K562 (cell line): ENCODE data around the gene ZFAND6. TPM values are rescaled to one million over a fixed set of nuclear protein-coding genes. Genes with fewer than 3 reads are reported as not detected.
A peak's percentile ranks its signal among the peaks of the same experiment; 100 is the strongest.

Source experiments
- ATAC-seq: fragments of 200-7000 bp; cut with Tn5 transposase; 3 replicates; pipeline ENCODE4 v1.9.1; 2020; ENCODE audit warnings: moderate library complexity
- BruUV-seq: library from RNA; stranded (reverse); fragments of 400-500 nt; replicated peaks from 2 replicates; lab custom pipeline; 2021; lab: Mats Ljungman, UMichigan
- CTCF ChIA-PET: fragments of 300-600 bp; formaldehyde crosslinking; extraction: SDS; loops from one replicate; lab custom pipeline; 2021; ENCODE audit warnings: low intra/inter-chr PET ratio; lab: Yijun Ruan, JAX
- POLR2A ChIA-PET: fragments of 300-600, 350-650 bp; sonication (Branson Sonifier 250); formaldehyde crosslinking; extraction: SDS; loops from one replicate; lab custom pipeline; 2021; ENCODE audit warnings: antibody characterized with exemption, inconsistent platforms; lab: Yijun Ruan, JAX
- DNase-seq, 4 experiments: peaks; one replicate each; pipeline versions ENCODE4 v3.0.0 to v3.0.0-alpha.2; 2011 to 2018; ENCODE audit warnings: low spot score in 3 of 4, mixed read lengths in 3 of 4; ENCODE audit errors: extremely low read depth in 1 of 4
- FAIRE-seq: peaks from 2 replicates; lab custom pipeline; 2011; peaks lifted over from hg19 to GRCh38; lab: Jason Lieb, UNC
- H2AFZ ChIP-seq: 2 replicates; pipeline ENCODE4 v1.6.0; 2011; ENCODE audit warnings: low read depth, low read length, control low read depth, inconsistent platforms
- H3K27ac ChIP-seq: fragments of 200-600 bp; 3 replicates; pipeline ENCODE4 v1.8.0; 2011; ENCODE audit warnings: low read depth, mild to moderate bottlenecking, control low read depth, inconsistent platforms, low read length, moderate library complexity, mixed read lengths; ENCODE audit errors: extremely low read depth
- H3K27me3 ChIP-seq, 2 experiments: fragments of 300-600 bp in 1 of 2; 2 replicates in 1 of 2; 3 replicates in 1 of 2; pipeline versions ENCODE4 v1.6.0 to v1.8.0; 2011; ENCODE audit warnings: inconsistent platforms in 2 of 2, low read length in 2 of 2, mild to moderate bottlenecking in 1 of 2, mixed read lengths in 1 of 2, moderate library complexity in 1 of 2; ENCODE audit not compliant: control insufficient read depth in 2 of 2, insufficient read depth in 2 of 2
- H3K36me3 ChIP-seq: fragments of 300-600 bp; 3 replicates; pipeline ENCODE4 v1.8.0; 2011; ENCODE audit warnings: mild to moderate bottlenecking, low read length, inconsistent platforms; ENCODE audit not compliant: control insufficient read depth, insufficient read depth
- H3K4me1 ChIP-seq, 2 experiments: fragments of 200-600 bp in 1 of 2; replicated peaks in 1 of 2; 2 replicates in 1 of 2; 3 replicates in 1 of 2; pipeline versions ENCODE4 v1.5.1 to v1.8.0; 2011; ENCODE audit warnings: inconsistent platforms in 2 of 2, low read length in 2 of 2, mild to moderate bottlenecking in 1 of 2, mixed read lengths in 1 of 2, moderate library complexity in 1 of 2; ENCODE audit not compliant: control insufficient read depth in 2 of 2, insufficient read depth in 2 of 2
- H3K4me2 ChIP-seq: 2 replicates; pipeline ENCODE4 v1.6.1; 2011; ENCODE audit warnings: low read length, control low read depth, inconsistent platforms, mixed read lengths; ENCODE audit not compliant: insufficient read depth
- H3K4me3 ChIP-seq: fragments of 200-600 bp; sonication (generic), shearing (Covaris generic); 2 replicates; pipeline ENCODE4 v1.5.1; 2016; ENCODE audit warnings: control low read depth, inconsistent platforms
- H3K79me2 ChIP-seq: fragments of 200-600 bp; 3 replicates; pipeline ENCODE4 v1.8.0; 2011; ENCODE audit warnings: low read length, inconsistent platforms; ENCODE audit not compliant: control insufficient read depth, insufficient read depth
- H3K9ac ChIP-seq, 2 experiments: 2 replicates each; pipeline versions ENCODE4 v1.6.0 to v1.6.1; 2011; ENCODE audit warnings: low read depth in 2 of 2, low read length in 2 of 2, control low read depth in 1 of 2, inconsistent platforms in 1 of 2, mild to moderate bottlenecking in 1 of 2, mixed read lengths in 1 of 2; ENCODE audit not compliant: insufficient read depth in 1 of 2
- H3K9me1 ChIP-seq: one replicate; pipeline ENCODE4 v1.6.0; 2011; ENCODE audit warnings: inconsistent platforms, mild to moderate bottlenecking, low read length, moderate library complexity; ENCODE audit not compliant: control insufficient read depth, insufficient read depth
- H3K9me3 ChIP-seq: replicated peaks from 2 replicates; pipeline ENCODE4 v1.5.1; 2011; ENCODE audit warnings: low read depth, low read length, inconsistent platforms; ENCODE audit not compliant: control insufficient read depth, insufficient read depth
- H4K20me1 ChIP-seq: replicated peaks from 2 replicates; pipeline ENCODE4 v1.6.1; 2011; ENCODE audit warnings: low read length, inconsistent platforms, mixed read lengths; ENCODE audit not compliant: control insufficient read depth, insufficient read depth
- ARID2 ChIP-seq: fragments of 450-650 bp; IDR thresholded peaks from 2 replicates; pipeline ENCODE4 v1.6.1; 2017; ENCODE audit warnings: antibody characterized with exemption, mild to moderate bottlenecking
- ATF3 ChIP-seq, 2 experiments: fragments of 450-650 bp in 1 of 2; sonication (generic) in 1 of 2; formaldehyde crosslinking in 1 of 2; IDR thresholded peaks in 1 of 2; conservative IDR thresholded peaks in 1 of 2; 2 replicates each; pipeline versions ENCODE4 v1.6.1 to v1.8.1; 2016 to 2023; ENCODE audit warnings: mild to moderate bottlenecking in 2 of 2, moderate library complexity in 2 of 2, inconsistent platforms in 1 of 2, missing genetic modification reagents in 1 of 2
- CC2D1A ChIP-seq: fragments of 450-650 bp; IDR thresholded peaks from 2 replicates; pipeline ENCODE4 v1.6.1; 2017; ENCODE audit warnings: mild to moderate bottlenecking
- CEBPB ChIP-seq: fragments of 450-650 bp; IDR thresholded peaks from 2 replicates; pipeline ENCODE4 v1.6.1; 2016; ENCODE audit warnings: missing genetic modification characterization, missing compliant biosample characterization
- CTCF ChIP-seq, 3 experiments: IDR thresholded peaks in 2 of 3; conservative IDR thresholded peaks in 1 of 3; 2 replicates each; pipeline ENCODE4 v1.5.1; 2011 to 2012; ENCODE audit warnings: low read length in 3 of 3, mild to moderate bottlenecking in 3 of 3, control low read depth in 2 of 3, improper control_type of control experiment in 1 of 3, inconsistent platforms in 1 of 3, low read depth in 1 of 3, mixed read lengths in 1 of 3, moderate library complexity in 1 of 3; ENCODE audit not compliant: insufficient read depth in 2 of 3
- IRF9 ChIP-seq: fragments of 450-650 bp; IDR thresholded peaks from 2 replicates; pipeline ENCODE4 v1.6.1; 2016; ENCODE audit warnings: missing biosample characterization, missing genetic modification characterization
- JUND ChIP-seq, 2 experiments: IDR thresholded peaks; 2 replicates in 1 of 2; 3 replicates in 1 of 2; pipeline ENCODE4 v1.6.1; 2011; ENCODE audit warnings: borderline replicate concordance in 2 of 2, low read depth in 2 of 2, low read length in 2 of 2, improper control_type of control experiment in 1 of 2, missing biosample characterization in 1 of 2, missing genetic modification characterization in 1 of 2, missing genetic modification reagents in 1 of 2
- MYNN ChIP-seq, 2 experiments: sonication (generic); formaldehyde crosslinking in 1 of 2; IDR thresholded peaks; 2 replicates each; pipeline versions ENCODE4 v1.5.0 to v1.6.1; 2016 to 2020; ENCODE audit warnings: antibody characterized with exemption in 1 of 2, missing genetic modification reagents in 1 of 2
- PHB ChIP-seq: fragments of 250-450 bp; sonication (Bioruptor Pico); IDR thresholded peaks from 2 replicates; pipeline ENCODE4 v1.5.0; 2021
- STAT5B ChIP-seq: fragments of 250-450 bp; sonication (Bioruptor Pico); IDR thresholded peaks from 2 replicates; pipeline ENCODE4 v1.8.0; 2021; ENCODE audit warnings: mild to moderate bottlenecking, inconsistent platforms
- TAF1 ChIP-seq: IDR thresholded peaks from 2 replicates; pipeline ENCODE4 v1.6.1; 2011; ENCODE audit warnings: mild to moderate bottlenecking, low read length, moderate library complexity; ENCODE audit not compliant: insufficient read depth, control insufficient read depth, severe bottlenecking; ENCODE audit errors: extremely low read depth
- TAL1 ChIP-seq: fragments of 450-650 bp; IDR thresholded peaks from 2 replicates; pipeline ENCODE4 v1.6.1; 2016; ENCODE audit warnings: mild to moderate bottlenecking
- YY1 ChIP-seq, 3 experiments: IDR thresholded peaks; 2 replicates each; pipeline ENCODE4 v1.6.1; 2011; ENCODE audit warnings: low read length in 2 of 3, mild to moderate bottlenecking in 2 of 3, moderate library complexity in 2 of 3, borderline replicate concordance in 1 of 3, control low read depth in 1 of 3, low read depth in 1 of 3; ENCODE audit not compliant: insufficient read depth in 3 of 3, insufficient replicate concordance in 2 of 3, control insufficient read depth in 1 of 3, insufficient read length in 1 of 3; ENCODE audit errors: extremely low read depth in 1 of 3
- ZEB2 ChIP-seq: fragments of 450-650 bp; IDR thresholded peaks from 2 replicates; pipeline ENCODE4 v1.6.1; 2016
- ZNF24 ChIP-seq: fragments of 450-650 bp; IDR thresholded peaks from 2 replicates; pipeline ENCODE4 v1.6.1; 2016
- WGBS: fragments of 100-300 bp; shearing (Covaris generic); methylation state at CpG from one replicate; pipeline ENCODE4 v1.1.6; 2016; ENCODE audit warnings: low coverage, mixed read lengths; ENCODE audit not compliant: insufficient coverage; ENCODE audit errors: missing lambda C conversion rate; 5-methylcytosine and 5-hydroxymethylcytosine counted together
- in situ Hi-C: fragments of 300-500 bp; cut with MboI; formaldehyde crosslinking; loops from 4 replicates; pipeline ENCODE4 v1.15.0; 2018; ENCODE audit warnings: inconsistent platforms, mixed read lengths
- intact Hi-C: fragments of 100-400 bp; cut with micrococcal nuclease; formaldehyde crosslinking; loops from 2 replicates; pipeline ENCODE4 v1.14.2; 2022
- polyA plus RNA-seq, 8 experiments: library from polyadenylated mRNA; depleted of rRNA in 4 of 8; stranded (reverse) in 5 of 8; unstranded in 3 of 8; fragments of >200 nt; fragmentation: Nextera tagmentation in 2 of 8; fragmentation: Illumina TruSeq in 1 of 8; extraction: Ambion mirVana in 2 of 8; extraction: Trizol in 1 of 8; gene quantifications; 2 replicates each; pipeline versions ENCODE4 v1.2.1 to v1.2.3, GENCODE V29; 2011 to 2014; ENCODE audit warnings: inconsistent platforms in 1 of 8, missing spikeins in 1 of 8
- total RNA-seq, 7 experiments: library from RNA; depleted of rRNA in 6 of 7; stranded (reverse); fragments of >200 nt in 6 of 7; fragmentation: Illumina TruSeq in 2 of 7; extraction: Trizol in 2 of 7; gene quantifications; 2 replicates each; pipeline versions ENCODE4 v1.2.1 to v1.2.3, GENCODE V29; 2011 to 2021; ENCODE audit warnings: low replicate concordance in 1 of 7

Gene ZFAND6
- total and polyA plus RNA-seq, 9 of the 15 experiments (the other 6 are each of a cell fraction or from before 2014, with no cell fraction given), result 53.9 to 206 (median 88.9) TPM

- Histone ChIP-seq H2AFZ (no peak overlapping the region), H3K27me3 (no peaks in the 10 kb centered on the region), H3K4me1 (peaks cover 0 to 3% of the 10 kb centered on the region in 2 experiments; a peak in 1 of 5 replicates), H3K9me1 (no peaks in the 10 kb centered on the region), H4K20me1 (no peaks in the 10 kb centered on the region), H3K4me3 (no peak overlapping the region), H3K4me2 (no peak overlapping the region), H3K27ac (no peak overlapping the region), H3K9me3 (no peaks in the 10 kb centered on the region), H3K36me3 (peaks cover 83% of the 10 kb centered on the region; the same call in 2 of the 3 replicates), H3K9ac (no peak overlapping the region), H3K79me2 (no peaks in the 10 kb centered on the region)
- peak; percentile 95 for ATAC-seq
- in situ Hi-C loops (loop anchor here (25.0 kb wide), 1 partner anchor 286 kb away; the partner anchor contains the start of gene MTHFS), intact Hi-C loops (loop anchor here (2.0 to 10.0 kb wide), 4 partner anchors 111 to 788 kb away; no protein-coding TSS in a partner anchor)
- WGBS, result 75% methylated on average over 10 of the region's 10 CpGs
- POLR2A ChIA-PET, result interaction anchor here (0.6 to 1.4 kb wide), 8 partner anchors 10 to 1187 kb away, joined by 3 to 6 read pairs (median 3); no protein-coding TSS in a partner anchor
- peak; percentile 65 to 79 (median 72) for DNase-seq
- BruUV-seq, result no TSS peak
- CTCF ChIA-PET, result interaction anchor here (0.5 to 1.2 kb wide), 4 partner anchors 62 to 792 kb away, joined by 3 to 6 read pairs (median 4); no protein-coding TSS in a partner anchor
- peak; percentile 89 for FAIRE-seq
- TF ChIP-seq CTCF (IDR thresholded peaks at IDR 0.05 in 2 of 3, conservative IDR thresholded peaks at IDR 0.05 in 1 of 3; ENCODE audit: insufficient read depth in 2 of 3, low read depth in 1 of 3, low read length in 3 of 3), result peak; percentile 84 to 88 (median 85)
- peak in 1 of 3 experiments; percentile 43 for TF ChIP-seq YY1 (IDR thresholded peaks at IDR 0.05; ENCODE audit: borderline replicate concordance in 1 of 3, control insufficient read depth in 1 of 3, extremely low read depth in 1 of 3, insufficient read depth in 3 of 3, insufficient read length in 1 of 3, insufficient replicate concordance in 2 of 3, low read depth in 1 of 3, low read length in 2 of 3)
- TF ChIP-seq TAL1, result no peak
- TF ChIP-seq ATF3 (IDR thresholded peaks at IDR 0.05), result peak; percentile 27; the same call in 1 of the 2 replicates
- TF ChIP-seq ATF3 (CRISPR knock-in tag; conservative IDR thresholded peaks at IDR 0.05), result no peak
- 0 out of 2 replicates have a peak, but pooled peaks have one; percentile 60 for TF ChIP-seq CC2D1A
- TF ChIP-seq ZNF24, result peak; percentile 58; the same call in 1 of the 2 replicates
- TF ChIP-seq MYNN (IDR thresholded peaks at IDR 0.05), result peak; percentile 29; the same call in 1 of the 2 replicates
- no peak for TF ChIP-seq MYNN (CRISPR knock-in tag; IDR thresholded peaks at IDR 0.05)
- TF ChIP-seq IRF9, result peak; percentile 57; the same call in 1 of the 2 replicates
- TF ChIP-seq PHB (CRISPR knock-in tag), result no peak
- TF ChIP-seq ZEB2, result peak; percentile 54; the same call in 1 of the 2 replicates
- TF ChIP-seq STAT5B (CRISPR knock-in tag), result no peak
- peak; percentile 45 for TF ChIP-seq JUND (IDR thresholded peaks at IDR 0.05; ENCODE audit: borderline replicate concordance, low read depth, low read length)
- TF ChIP-seq JUND (tag; IDR thresholded peaks at IDR 0.05; ENCODE audit: borderline replicate concordance, low read depth, low read length), result no peak; the same call in 2 of the 3 replicates
- TF ChIP-seq ARID2, result peak; percentile 65; the same call in 1 of the 2 replicates
- TF ChIP-seq TAF1, result peak; percentile 17
- peak; percentile 99 for TF ChIP-seq CEBPB (tag)
These were observed 113.7 kb downstream of the ZFAND6 start for GRCh38 chr15:80173022-80173759.
